Fibroblast of skin of abdomen (primary cell): Measurements from ENCODE around the gene RAPGEF1.

Source experiments
- DNase-seq: peaks from one replicate; pipeline ENCODE4 v3.0.0-alpha.2; 2013

RAPGEF1 gene

DNA sequence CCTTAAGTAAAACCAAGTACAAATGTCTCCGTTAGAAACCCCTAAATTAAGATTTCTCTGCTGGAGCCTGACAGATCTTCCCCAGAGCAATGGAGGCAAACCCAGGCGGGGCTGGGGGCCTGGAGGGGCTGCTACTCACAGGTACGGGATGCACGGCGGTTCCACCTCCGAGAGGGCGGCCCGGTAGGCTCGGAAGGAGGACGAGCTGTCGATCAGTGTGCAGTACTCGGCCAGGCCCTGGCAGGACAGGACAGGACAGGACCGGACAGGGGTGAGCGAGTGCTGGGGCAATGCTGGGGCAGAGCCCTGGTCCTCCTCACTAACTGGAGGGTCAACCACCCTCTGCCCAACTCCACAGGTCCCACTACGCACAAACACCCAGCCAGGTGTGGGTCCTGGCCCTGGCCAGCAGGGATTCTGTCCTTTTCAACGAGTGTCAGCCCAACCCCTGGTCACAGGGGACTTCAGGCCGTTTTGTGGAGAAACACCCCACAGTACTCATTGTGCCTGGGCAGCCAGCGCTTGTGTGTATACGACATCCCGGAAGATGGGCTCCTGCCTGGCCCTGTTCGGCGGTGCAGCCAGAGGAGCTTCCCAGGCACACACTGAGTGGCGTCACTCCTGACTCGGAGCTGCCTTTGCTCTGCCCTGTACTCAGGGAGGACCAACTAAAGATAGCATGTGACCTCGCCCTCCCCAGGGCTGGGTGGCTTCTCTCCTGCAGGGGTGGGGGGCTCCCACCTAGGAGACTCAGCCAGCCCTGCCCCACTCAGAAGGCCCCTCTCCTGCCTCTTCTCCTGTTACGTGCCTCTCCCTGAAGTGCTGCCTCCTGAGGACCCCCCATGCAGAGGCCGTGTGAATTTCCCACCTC is 157.2 kb downstream of the RAPGEF1 start:
- no peak for DNase-seq

DNA sequence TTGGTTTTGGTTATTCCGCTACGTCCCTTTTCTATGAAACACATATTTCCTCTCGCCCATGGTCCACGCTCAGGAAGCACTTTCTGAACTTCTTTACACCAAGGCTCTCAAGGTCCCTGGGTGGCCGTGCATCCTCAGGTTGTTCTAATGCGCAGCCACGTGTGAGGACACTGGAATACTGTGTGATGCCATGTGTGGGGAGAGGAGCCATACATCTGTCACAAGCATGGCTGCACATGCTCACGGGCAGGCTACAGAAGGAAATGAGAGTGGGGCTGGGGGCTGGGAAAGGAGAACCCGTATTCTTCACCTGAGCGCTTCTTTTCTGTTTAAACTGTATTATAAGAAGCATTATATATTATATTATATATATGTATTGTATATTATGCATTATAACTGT is 157.8 kb downstream of the RAPGEF1 start:
- no peak for DNase-seq

DNA sequence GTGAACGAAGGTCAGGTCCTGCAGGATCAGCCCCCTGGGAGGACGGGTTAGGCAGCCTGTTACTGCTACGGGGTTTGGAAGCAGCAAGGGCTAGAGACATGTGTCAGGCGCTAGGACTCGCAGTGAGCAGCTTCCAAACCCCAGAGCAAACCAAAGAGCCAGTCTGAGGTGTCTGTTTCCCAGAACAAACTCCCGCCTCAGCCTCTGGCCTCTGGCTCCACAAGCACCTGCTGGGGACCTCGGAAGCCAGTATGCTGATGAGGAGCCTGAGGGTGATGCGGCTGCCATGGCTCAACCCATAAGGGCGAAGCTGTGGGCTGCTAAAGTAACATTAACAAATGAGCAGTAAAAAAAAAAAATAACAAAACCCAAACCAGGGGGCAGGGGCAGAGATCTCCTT is 159.5 kb downstream of the RAPGEF1 start:
- DNase-seq, result no peak

DNA sequence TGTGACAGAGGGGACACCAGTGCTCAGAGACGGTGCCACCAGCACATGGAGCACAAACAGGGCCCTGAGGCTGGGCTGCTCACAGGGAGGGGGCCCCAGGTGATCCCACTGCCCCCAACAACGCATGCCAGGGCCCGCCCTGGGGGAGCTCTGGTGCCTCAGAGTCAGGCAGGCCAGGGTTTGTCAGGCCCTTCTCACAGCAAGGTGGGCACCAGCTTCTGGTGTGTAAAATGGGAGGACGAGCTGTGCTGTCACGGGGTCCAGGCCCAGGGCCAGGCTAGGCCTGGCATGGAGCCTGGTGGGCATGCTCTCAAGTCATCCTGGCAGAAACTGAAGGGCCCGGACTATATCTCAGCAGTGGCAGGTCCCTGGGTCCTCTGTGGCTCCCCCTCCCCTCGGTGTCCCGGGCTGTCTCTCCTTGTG is 160.1 kb downstream of the RAPGEF1 start:
- DNase-seq, result no peak

DNA sequence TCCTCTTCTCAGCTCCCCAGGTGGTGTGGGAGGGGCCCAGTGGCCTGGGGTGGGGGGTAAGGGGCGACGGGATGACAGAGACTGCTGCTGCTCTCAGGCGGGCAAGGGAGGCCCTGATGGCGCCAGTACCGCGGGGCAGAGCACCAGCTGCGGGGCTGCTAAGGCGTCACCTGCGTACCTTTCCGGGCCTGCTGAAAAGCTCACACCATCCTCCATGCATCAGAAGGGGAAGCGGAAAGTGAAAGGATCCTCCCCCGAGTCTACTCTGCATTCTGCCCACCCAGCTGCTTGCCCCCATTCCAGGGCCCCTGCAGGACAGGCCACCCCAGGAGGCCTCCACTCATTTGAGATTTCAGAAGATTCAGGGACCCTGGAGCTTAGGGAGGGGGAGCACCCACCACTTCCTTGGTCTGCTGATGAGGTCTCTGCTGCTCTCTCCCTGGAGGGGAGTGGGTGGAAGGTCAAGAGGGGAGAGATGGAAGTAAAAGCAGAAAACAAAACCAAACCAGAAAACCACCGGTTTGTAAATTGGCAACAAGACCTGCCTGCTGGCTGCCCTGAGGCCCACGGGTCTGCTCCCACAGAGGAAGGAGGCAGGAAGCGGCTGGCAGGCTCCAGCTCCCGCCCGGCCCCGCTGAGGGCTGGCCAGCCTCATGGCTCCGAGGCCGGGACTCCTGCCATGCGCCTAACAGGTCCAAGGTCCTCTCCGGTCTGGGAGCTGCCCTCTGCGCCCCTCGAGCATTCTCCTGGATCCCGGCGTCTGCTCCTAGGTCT is 161.0 kb downstream of the RAPGEF1 start:
- no peak for DNase-seq

DNA sequence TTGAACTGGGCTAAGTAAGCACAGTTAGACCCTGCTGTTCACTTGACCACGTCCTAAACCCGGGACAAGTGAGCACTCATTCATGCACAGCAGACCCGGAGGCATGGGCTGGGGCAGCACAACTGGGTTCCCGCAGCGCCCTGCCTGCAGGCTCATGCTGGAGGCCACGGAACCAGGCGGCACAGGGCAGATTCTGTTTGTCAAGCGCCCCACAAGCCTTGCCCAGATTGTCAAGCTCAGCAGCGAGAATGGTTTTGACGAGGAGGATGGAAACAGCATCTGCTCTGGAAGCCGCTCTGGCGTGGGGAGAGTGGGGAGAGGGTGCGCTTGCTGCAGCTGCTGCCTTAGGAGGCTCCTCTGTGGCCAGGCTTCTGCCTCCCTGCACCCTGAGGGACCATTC is 161.9 kb downstream of the RAPGEF1 start:
- no peak for DNase-seq

DNA sequence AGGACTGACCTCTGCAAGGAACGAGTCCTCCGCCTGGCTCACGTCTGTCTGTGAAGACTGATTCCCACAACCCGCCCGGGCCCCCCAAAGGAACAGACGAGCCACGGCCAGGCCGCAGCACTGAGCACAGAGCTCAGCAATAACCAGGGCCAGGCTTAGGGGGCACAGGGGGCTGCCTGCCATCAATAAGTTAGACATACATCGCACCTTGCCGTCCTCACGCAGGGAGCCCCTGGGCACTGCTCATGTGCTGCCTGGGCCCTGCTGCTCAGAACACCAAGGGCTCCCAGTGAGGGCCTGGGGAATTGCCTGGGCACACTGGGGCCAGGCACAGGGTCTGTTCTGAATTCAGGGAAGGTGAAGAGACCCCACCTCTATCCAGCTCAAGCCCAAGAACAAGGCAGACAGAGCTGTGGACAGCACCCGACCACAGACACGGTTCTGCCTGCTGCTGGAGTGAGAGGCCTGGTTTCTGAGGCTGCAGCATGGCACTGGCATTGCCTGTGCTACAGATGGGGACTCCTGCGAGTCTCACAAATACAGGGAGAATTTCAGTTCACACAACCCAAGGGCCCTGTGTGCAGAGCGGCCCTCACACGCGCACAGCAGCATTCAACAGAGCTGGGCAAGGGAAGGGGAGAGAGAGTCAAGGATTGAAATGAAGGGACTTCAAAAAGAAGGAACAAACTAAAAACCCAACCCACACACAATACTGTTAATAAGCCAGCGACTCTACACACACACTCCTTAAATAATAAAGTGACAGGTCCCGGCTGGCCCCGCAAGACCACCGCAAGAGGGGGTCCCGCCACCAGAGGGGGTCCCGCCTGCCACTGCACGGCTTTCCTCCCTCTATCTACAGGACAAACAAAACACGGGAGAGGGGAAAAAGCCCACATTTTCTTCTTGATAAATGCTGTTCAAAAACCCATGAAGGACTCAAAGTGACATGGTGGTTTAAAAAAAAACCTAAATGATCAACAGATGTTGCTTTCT is 162.6 kb downstream of the RAPGEF1 start:
- no peak for DNase-seq

DNA sequence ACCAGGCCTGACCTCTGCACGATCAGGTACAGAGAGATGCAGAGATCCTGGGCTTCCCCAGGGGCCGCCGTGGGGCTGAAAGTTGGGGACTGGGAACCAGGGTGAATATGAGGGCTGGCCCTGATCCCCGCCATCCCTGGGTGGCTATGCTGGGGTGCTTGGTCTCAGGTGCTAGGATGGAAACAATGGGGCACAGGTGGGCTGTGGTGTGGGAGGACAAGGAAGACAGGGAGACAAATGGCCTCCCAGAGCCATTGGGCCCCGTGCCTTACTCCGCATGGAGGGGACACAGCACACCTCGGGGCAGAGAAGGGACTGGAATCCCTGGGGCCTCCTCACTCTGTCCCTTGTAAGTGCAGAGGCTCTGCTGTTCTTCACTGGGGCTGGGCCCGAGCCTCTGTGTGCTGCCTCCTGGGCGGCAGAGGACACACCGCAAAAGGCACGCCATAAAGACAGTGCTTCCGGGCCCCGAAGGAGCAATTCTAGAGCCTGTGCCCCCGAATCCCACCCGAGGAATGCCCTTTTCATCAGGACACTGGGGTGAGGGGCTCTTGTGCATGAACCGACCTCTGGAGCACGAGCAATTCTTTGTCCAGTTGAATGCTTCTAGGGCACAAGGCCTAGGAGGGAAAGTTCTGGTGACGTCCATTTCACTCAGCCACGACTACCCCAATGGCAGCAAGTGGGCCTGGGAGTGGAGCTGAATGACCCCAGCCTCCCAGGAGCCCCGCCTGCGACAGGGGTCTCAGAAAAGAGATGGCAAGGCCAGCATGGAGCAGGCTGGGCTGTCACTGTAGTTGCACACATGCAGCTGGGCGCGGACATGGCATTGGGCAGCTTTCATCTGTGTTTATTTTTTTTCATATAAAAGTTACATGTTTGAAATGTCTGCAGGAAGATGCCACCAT is 163.7 kb downstream of the RAPGEF1 start:
- DNase-seq, result no peak

DNA sequence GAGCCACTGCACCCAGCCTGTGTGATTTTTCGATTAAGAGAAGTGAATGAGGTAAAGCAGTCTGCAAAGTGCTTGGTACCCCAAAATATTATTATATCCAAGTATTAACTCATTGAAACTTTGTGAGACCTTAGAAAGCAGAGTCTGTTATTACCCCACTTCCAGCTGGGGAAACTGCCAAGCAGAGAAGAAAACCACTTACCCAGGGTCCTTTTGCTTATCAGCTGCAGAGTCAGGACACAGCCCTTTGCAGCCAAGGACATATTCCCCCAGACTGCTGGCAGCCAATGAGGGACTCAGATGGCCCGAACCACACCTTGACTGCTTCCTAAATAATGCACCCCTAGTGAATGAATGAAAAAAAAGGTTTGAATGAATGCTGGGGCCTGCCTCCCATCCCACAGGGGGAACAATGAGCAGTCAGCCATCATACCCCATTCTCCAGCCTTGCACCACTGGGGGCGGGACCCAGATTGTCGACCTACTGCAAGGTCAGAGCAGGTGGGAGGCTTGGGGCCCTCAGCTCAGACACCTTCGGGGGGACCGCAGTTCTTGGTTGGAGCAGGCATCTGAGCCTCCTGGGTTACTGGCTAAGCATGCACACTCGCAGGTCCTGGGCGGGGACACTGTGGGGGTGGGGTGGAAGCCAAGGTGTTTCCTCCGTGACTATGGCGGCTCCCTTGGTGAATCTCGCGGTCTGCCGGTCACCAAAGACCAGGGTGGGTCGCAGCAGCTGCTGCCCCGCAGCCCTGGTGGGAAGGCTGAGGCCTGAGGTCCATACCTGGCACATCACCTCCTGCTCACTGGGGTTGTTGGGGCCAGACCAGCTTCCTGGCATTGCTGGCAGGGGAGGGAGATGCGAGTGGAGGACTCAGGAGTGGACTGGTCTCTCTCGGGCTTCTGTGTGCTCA is 164.9 kb downstream of the RAPGEF1 start:
- DNase-seq, result no peak

DNA sequence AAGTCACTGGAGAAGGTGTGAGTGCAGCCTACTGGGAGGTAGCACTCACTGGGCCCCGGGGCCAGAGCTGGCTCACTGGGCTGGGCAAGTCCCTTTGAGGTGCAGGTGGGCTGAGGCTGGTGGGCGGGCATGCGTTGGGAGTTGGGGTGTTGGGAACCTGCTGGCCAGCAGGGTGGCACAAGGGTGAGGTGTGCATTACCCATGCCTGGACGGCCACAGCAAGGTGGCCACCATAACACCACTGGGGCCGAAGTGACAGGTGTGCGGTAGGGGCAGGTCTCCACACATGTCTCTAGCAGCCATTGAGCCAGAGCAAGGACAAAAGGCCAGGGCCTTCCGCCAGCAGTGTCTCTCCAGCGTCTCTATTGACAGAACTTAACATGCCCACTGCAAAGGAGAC is 172.0 kb downstream of the RAPGEF1 start:
- DNase-seq, result no peak

DNA sequence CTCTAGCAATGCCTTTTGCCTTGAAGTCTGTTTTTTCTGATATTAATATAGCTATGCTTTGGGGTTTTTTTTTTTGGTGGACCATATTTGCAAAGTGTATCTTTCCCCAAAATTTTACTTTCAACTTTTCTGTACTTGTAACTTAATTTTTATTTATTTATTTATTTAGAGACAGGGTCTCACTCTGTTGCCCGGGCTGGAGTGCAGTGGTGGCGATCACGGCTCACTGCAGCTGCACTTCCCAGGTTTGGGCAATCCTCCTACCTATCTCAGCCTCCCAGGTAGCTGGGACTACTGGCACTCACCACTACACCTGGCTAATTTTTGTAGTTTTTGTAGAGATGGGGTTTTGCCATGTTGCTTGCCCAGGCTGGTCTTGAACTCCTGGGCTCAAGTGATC is 173.7 kb downstream of the RAPGEF1 start:
- DNase-seq, result no peak

DNA sequence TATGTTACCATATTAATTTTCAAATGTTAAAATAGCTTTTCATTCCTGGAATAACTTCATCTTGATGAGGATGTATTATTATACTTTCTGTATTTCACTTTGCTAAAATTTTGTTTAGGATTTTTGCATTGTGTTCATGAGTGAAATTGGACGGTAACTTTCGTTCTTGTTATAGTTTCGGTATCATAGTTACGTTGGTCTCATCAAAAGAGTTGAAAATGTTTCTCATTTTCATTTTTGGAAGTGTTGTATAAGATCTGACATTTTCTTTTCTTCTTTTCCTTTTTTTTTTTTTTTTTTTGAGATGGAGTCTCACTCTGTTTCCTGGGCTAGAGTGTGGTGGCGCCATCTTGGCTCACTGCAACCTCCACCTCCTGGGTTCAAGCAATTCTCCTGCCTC is 174.5 kb downstream of the RAPGEF1 start:
- no peak for DNase-seq

DNA sequence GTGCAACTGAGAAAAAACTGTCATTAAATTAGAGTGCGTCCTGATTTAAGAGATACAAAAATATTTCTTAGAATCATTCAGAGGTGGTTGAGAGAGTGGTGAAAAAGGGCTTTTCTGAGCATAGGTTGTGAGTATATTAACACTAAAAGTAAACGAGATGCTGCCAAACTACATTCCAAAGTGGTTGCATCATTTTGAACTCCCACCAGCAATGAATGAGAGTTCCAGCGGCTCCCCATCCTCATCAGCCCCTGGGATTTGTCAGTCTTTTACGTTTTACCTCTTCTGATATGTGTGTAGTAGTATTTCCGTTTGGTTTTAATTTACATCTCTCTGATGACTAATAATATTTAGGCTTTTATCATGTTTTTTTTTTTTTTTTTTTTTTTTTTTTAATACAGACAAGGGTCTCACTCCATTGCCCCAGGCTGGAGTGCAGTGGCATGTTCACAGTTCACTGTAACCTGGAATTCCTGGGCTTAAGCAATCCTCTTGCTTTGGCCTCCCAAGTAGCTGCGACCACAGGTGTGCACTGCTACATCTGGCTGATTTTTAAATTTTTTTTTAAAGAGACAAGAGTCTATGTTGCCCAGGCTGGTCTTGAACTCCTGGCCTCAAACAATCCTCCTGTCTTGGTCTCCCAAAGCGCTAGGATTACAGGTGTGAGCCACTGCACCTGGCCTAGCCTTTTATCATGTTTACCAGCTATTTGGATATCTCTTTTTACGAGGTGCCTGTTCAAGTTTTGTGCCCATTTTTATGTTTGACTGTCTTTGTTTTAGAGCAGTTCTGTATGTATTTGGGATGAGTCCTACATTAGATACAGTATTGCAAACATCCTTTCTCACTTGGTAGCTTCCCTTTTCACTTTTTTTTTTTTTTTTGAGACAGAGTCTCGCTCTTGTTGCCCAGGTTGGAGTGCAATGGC is 177.6 kb downstream of the RAPGEF1 start:
- DNase-seq, result peak; percentile 26

DNA sequence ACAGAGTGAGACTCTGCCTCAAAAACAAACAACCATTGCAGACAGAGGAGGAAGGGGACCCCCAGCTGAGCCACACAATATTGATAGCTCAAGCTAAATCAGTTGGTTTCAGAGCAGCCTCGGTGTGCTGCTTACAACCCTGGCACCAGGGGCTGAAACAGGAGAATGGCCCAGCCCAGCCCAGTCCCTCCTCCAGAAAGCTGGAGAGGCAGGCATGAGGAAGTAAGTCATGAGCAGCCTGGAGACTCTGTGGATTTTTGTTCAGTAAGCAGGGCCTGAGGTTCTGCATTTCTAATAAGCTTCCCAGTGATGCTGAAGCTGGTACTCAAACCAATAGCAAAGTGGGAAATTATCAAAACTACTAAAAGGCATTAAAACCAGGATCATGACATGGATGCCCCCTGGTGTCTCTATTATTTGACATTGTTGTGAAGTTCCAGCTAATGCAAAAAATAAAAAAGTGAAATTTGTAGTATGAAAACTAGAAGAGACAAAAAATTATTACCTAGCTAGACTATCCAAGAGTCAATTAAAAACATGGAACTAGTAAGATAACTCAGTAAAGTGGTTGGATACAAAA is 180.4 kb downstream of the RAPGEF1 start:
- DNase-seq, result no peak

DNA sequence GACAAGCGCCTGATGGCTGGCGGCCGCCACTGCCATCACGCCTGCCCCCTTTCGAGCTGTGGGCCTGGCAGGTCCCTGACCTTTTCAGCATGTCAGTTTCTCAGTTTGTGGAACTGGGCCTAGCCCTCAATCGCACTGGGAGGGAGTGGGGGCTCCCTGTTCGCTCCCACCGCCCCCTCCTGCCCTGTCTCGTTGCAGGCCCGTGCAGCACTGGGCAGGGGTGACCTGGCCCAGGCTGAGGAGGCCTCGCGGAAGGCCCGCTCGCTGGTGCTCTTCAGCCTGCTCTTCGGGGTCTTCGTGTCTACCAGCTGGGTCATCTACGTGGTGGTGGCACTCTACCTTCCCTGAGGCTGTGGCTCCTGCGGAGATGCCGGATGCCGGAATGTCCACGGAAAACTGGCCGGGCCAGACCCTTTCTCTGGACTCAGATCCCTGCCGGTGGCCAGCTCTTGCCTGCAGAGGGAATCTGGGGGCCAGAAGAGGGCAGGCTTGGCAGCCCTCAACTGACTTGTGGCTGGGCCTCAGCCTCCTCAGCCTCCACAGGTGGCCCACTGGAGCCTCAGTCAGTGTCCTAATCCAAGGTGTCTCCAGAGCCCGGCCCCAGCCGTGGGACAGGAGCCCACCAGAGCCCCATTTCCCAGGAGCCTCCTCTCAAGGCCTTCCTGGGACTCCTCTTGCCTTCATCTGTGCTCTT is 181.9 kb downstream of the RAPGEF1 start:
- DNase-seq, result no peak

DNA sequence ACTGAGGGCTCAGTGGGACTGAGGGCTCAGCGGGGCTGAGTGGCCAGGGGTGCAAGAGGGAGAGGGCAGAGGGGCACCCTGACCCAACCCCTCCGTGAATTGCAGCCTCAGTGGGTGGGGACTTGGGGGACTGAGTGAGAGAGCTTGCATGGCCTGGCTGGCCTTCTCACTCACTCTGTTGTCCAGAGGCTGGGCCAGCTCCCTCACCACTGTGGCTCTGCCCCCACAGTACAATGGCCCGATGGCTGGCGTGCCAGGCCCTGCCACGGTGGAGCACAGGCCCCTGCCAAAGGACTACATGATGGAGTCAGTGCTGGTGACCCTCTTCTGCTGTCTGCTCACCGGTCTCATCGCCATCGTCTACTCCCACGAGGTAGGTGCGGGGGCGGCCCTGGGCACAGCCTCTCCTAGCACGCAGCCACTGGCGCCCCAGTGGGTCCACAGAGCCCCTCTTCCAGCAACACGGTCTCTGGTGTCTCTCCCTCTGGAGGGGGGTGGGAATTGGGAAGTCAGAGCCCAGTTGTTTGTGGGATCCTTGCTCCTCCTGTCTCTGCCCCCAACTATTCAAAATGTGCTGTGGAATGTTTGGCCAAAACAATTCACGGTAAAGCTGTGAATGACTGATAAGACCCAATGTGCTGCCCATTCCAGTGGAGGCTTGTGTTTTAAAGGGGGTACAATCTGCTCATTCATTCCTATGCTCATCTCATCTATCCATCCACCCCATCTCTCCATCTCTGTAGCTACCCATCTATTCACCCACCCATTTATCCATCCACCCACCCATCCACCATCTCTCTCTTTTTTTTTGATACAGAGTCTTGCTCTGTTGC is 183.8 kb downstream of the RAPGEF1 start:
- DNase-seq, result no peak

DNA sequence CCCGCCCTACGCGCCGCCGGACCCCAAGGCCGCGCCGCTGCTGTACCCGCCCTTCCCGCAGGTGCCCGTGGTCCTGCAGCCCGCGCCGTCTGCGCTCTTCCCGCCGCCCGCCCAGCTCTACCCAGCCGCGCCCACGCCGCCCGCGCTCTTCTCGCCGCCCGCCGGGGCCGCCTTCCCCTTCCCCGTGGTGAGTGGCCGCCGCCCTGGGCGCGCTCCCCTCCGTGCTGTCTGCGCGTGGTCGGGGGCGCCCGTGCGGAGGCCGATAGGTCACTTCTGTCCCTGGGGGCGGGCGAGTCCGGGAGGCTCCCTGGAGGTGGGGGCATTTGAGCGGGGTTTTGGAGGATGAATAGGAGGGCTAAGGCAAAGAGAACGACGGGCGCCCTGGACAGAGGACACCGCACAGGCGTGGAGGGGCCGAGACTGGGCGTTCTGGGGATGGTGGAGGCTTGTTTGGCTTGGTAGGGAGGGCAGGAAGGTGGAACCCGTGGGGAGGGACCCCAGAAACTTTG is 185.0 kb downstream of the RAPGEF1 start:
- no peak for DNase-seq
